Gastroesophageal sphincter (tissue), 3 donors: ENCODE data around the gene DOCK4.

Experiments
- EP300 ChIP-seq: sonication (generic); formaldehyde crosslinking; IDR thresholded peaks from one replicate; pipeline ENCODE4 v1.6.1; 2017; ENCODE audit warnings: antibody characterized with exemption, mild to moderate bottlenecking
- POLR2AphosphoS5 ChIP-seq: sonication (generic); formaldehyde crosslinking; IDR thresholded peaks from one replicate; pipeline ENCODE4 v1.6.1; 2017; ENCODE audit warnings: antibody characterized with exemption
- TF ChIP-seq, protein P1 (sequence below), 4 experiments: fragments of 200-600 bp in 2 of 4; fragments of 450-650 bp in 2 of 4; sonication (generic) in 1 of 4; IDR thresholded peaks; one replicate each; pipeline ENCODE4 v1.5.1; 2017 to 2019; ENCODE audit warnings: antibody characterized with exemption in 4 of 4, mild to moderate bottlenecking in 2 of 4, moderate library complexity in 2 of 4

DNA sequence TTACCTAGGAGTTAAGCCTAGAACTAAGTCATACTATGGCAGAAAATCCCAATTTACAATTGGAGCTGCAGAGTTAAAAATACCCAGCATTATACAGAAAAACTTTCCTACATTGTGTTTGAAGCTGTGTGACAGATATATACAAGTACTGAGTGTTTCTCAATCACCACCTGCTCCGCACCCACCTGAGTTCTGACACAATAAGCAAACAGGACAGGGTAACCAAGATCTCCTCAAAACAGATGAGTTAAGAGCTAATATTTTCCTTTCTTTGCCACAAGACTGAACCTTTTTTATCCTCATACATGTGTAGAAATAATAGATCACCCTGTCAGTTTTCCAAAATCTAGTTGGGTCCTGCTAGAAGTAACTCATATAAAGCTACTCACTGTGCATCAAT lies 186.3 kb downstream of the DOCK4 start:
- TF ChIP-seq, protein P1, sequence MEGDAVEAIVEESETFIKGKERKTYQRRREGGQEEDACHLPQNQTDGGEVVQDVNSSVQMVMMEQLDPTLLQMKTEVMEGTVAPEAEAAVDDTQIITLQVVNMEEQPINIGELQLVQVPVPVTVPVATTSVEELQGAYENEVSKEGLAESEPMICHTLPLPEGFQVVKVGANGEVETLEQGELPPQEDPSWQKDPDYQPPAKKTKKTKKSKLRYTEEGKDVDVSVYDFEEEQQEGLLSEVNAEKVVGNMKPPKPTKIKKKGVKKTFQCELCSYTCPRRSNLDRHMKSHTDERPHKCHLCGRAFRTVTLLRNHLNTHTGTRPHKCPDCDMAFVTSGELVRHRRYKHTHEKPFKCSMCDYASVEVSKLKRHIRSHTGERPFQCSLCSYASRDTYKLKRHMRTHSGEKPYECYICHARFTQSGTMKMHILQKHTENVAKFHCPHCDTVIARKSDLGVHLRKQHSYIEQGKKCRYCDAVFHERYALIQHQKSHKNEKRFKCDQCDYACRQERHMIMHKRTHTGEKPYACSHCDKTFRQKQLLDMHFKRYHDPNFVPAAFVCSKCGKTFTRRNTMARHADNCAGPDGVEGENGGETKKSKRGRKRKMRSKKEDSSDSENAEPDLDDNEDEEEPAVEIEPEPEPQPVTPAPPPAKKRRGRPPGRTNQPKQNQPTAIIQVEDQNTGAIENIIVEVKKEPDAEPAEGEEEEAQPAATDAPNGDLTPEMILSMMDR (IDR thresholded peaks at IDR 0.05) = no peak
- no peak for TF ChIP-seq POLR2AphosphoS5
- TF ChIP-seq EP300 = no peak
